Testis (tissue), 2 donors: Measurements from ENCODE around the gene LEF1.

ENCODE experiments used
- CTCF ChIP-seq, 3 experiments: fragments of 450-650 bp in 2 of 3; fragments of 200-600 bp in 1 of 3; sonication (generic) in 1 of 3; IDR thresholded peaks; one replicate each; pipeline ENCODE4 v1.5.1; 2016 to 2019; ENCODE audit warnings: antibody characterized with exemption in 3 of 3, mild to moderate bottlenecking in 2 of 3, moderate library complexity in 1 of 3
- POLR2A ChIP-seq: fragments of 450-650 bp; IDR thresholded peaks from one replicate; pipeline ENCODE4 v1.6.1; 2017; ENCODE audit warnings: antibody characterized with exemption, mild to moderate bottlenecking, moderate library complexity

GRCh38 chr4:108172753-108173598 is 4.2 kb upstream of the LEF1 start:
- TF ChIP-seq CTCF (IDR thresholded peaks at IDR 0.05) (no peak), POLR2A (no peak)
